WTC11 (cell line): Measurements from ENCODE around the gene GAP43.

Experiments
- CTCF ChIP-seq: fragments of 200-600 bp; IDR thresholded peaks from 2 replicates; pipeline ENCODE4 v1.8.0; 2022; ENCODE audit warnings: antibody characterized with exemption
- TF ChIP-seq, protein P1 (sequence below): sonication (generic); formaldehyde crosslinking; IDR thresholded peaks from 2 replicates; pipeline ENCODE4 v1.8.1; 2023; ENCODE audit warnings: mild to moderate bottlenecking, missing genetic modification reagents, moderate library complexity

- no peak for TF ChIP-seq CTCF
- TF ChIP-seq, protein P1, sequence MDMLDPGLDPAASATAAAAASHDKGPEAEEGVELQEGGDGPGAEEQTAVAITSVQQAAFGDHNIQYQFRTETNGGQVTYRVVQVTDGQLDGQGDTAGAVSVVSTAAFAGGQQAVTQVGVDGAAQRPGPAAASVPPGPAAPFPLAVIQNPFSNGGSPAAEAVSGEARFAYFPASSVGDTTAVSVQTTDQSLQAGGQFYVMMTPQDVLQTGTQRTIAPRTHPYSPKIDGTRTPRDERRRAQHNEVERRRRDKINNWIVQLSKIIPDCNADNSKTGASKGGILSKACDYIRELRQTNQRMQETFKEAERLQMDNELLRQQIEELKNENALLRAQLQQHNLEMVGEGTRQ (CRISPR knock-in tag): no peak
Observed at GRCh38 chr3:115709093-115709492, 85.8 kb downstream of the GAP43 start.
